Activated CD4-positive, alpha-beta T cell treated with anti-CD3 and anti-CD28 coated beads, Interleukin-10, Interleukin-2, amounts not matched to agents 100 ng/mL and 50 ng/mL, durations not matched to agents 16 hours and 8 hours (primary cell): Measurements from ENCODE around the gene UPK2.

Experiments used
- DNase-seq: peaks from one replicate; pipeline ENCODE4 v3.0.0-alpha.2; 2020

UPK2 gene

GRCh38 chr11:118956094-118956846 is at the start of gene UPK2:
Gene UPK2, plus strand, starts transcription at chr11:118956298. Its CDS starts 53 bp downstream, at chr11:118956351.
- DNase-seq = peak; percentile 89

GRCh38 chr11:118907051-118908042 is 48.8 kb upstream of the UPK2 start:
- peak; percentile 91 for DNase-seq

- DNase-seq = no peak
Observed at GRCh38 chr11:118908264-118908663, 47.8 kb upstream of the UPK2 start.

GRCh38 chr11:118908901-118909618 is 47.0 kb upstream of the UPK2 start:
- no peak for DNase-seq

DNA sequence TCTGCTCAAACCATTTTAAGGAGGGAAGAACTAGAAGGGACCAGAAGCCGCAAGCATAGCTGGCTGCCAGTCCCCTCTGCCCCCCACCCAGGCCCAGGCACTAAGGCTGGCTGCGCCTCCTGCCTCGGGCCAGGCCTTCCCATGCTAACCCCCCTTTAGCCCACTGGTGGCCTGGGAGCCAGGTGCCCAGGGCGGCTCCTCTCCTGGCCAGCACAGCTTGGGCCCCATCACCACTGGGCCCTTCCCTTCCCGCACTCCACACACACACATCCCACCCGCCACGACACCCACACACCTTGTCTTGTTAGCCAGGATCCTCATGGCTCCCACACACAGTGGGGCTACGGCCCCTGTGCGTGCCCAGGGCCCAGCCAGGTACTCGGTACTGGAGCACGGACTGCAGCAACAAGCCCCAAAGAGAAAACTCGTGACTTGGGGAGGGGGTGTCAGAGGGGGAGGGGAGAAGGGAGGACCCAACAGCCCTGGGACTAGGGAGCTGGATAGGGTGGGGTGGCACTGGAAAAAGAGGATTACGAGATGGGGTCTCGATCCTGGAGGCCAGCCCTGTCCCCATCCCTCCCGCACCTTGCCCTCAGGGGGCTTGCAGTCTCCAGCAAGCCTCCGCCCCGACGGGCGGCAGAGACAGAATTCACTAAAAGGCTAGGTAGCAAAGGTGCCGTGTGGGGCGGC is 46.3 kb upstream of the UPK2 start:
- DNase-seq = no peak

GRCh38 chr11:118910309-118911112 is 45.6 kb upstream of the UPK2 start:
- peak; percentile 49 for DNase-seq

DNA sequence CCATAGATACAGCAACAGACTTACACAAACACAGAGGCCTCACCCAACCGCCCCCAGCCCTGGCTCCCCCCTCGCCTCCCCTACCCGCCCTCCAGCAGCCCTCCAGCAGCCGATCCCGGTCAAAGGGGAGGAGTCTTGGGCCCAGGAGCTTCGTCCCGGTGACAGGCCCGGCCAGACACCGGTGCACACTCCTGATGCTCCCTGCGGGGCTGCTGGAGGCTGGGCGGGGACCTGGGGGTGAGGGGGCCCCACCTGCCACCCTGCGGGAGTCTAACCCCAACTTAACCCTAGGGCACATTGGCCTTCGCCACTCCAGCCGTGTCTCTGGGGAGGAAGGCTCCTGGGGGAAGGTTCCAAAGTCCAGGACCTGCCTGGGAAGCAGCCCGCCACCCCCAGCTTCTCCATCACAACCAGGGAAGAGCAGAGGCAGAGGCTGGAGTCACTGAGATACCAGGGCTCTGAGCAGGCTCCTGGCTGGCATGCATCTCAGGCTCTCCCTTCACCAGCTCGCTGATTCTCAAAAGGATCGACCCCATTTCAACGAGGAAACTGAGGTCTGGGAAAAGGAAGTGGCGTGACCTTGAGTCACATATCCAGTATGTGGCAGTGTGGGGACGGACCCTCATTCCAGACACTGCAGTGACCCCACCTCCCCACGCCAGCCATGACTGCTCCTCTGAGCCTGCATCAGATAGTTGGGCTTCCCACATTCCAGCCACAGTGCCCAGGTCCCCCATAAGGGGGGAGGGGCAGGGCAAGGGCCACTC is 44.8 kb upstream of the UPK2 start:
- DNase-seq = no peak

GRCh38 chr11:118911880-118912741 is 44.0 kb upstream of the UPK2 start:
- peak; percentile 89 for DNase-seq

- DNase-seq = no peak
Observed at GRCh38 chr11:118912742-118913410, 43.2 kb upstream of the UPK2 start.

DNA sequence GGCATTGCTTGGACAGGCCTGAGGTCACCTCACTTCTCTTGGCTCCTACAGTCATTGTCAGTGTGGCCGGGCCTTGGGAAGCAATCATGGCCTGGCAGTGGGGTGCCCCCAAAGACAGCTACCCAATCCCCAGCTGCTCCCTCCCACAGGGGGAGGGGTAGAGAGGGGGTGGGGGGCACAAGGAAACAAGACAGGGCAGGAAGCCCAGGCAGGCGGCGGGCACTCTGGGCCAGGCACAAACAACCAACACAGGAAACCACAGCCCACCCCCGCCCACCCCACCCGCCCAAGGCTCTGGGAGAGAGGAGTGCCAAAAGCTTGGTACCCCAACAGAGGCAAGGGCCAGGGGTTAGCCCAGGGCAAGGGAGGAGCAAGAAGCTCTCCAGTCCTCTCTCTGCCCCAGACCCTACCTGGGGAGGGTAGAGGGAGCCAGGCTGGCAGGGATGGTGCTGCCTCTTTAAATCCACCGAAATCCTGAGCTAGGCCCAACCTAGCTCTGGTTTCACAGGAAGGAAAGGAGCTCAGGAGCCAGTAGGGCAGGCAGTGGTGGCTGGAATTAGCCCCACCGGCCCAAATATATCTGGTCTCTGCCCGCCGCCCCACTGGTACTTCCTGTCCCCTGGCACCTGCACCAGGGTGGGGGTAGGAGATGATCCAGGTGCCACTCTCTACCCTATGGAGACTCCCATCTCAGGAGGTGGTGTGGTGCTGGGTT is 42.5 kb upstream of the UPK2 start:
- peak; percentile 51 for DNase-seq

- DNase-seq = peak; percentile 80
Observed at GRCh38 chr11:118914178-118914918, 41.8 kb upstream of the UPK2 start.

GRCh38 chr11:118914987-118915386 is 41.1 kb upstream of the UPK2 start:
- no peak for DNase-seq

DNA sequence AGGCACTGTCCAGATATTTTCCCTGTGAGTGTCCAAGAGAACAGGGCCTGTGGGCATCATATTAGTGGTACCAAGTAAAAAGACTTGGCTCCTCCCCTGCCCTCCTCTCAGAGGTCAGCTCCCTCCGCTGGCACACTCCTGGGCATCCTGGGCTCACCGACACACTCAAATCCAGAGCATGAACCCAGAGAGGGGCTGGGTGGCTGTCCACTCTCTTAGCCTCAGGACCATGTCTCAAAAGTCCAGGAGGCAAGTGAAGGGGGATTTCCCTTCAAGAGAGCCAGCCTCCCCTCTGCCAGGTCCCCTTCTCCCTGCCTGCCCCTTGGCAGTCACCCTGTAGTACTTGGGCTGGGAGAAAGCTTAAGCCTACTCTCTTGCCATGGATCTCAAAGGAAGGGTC is 40.7 kb upstream of the UPK2 start:
- no peak for DNase-seq

- no peak for DNase-seq
Observed at GRCh38 chr11:118915941-118916841, 39.9 kb upstream of the UPK2 start.

DNA sequence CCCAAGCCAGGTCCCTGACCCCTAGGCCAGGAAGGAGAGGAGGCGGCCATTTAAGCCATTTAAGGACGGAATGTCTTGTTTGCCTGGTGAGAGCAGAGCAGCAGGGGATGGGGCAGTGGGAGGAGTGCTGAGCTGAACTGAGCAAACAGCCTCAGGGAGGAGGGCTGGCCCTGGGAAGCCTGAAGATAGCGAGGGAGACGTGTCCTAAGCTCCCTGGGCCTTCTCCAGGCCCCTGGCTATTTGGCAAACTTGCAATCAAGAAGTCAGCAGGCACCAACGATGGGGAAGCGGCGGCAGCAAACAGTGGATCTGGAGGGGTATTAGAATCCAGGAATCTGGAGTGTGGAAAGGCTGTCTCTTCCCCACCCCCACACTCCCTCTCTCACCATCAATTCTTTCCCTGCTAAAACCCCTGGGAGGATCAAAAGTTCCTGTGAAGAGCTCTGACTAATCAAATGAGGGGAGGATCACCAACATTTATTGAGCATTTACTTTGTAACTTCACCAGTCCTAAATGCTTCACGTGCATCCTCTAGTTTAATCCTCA is 39.2 kb upstream of the UPK2 start:
- DNase-seq = no peak

DNA sequence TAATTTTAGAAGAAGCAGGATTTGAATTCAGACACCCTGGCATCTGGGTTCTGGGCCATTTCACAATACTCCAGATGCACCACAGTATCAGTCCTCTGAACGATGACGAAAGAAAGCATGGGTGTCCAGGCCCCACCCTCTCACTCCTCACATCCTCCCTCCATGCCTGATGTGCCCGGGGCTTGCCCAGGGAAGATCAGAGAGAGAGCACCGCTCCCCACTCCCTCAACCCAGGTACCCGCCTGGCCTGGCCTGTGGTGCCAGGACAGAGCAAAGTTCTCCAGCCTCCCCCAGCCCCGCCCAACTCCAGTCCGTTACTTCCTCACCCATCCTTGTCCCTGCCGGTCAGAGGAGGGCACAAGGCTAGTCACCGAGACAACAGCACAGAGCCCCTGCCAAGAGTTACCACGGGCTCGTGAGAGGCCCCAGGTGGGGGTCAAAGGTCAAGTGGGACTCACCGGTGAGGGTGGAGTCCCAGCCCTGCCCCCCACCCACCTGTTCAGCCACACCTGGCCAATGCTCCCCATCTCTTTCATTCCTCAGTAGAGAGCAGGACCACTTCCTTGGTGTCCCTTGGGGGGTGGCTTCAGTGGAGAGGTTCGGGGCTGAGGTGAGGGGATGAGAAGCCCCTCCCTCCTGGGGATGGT is 38.5 kb upstream of the UPK2 start:
- DNase-seq = peak; percentile 67
